H1 (cell line): ENCODE measurements around the gene BRD1. TPM values are rescaled to one million over a fixed set of nuclear protein-coding genes. Genes with fewer than 3 reads are reported as not detected.

ENCODE experiments used
- CTCF ChIA-PET: fragments of 300-600 bp; sonication (Branson Sonifier 250); formaldehyde crosslinking; loops from one replicate; lab custom pipeline; 2021; ENCODE audit not compliant: partially characterized antibody; lab: Charles Lee
- POLR2A ChIA-PET: fragments of 300-600 bp; sonication (Branson Sonifier 250); formaldehyde crosslinking; loops from one replicate; lab custom pipeline; 2021; ENCODE audit warnings: inconsistent platforms; ENCODE audit not compliant: partially characterized antibody; lab: Charles Lee
- DNase-seq, 2 experiments: peaks; one replicate each; pipeline versions ENCODE4 v3.0.0 to v3.0.0-alpha.2; 2010 to 2022; ENCODE audit warnings: low spot score in 2 of 2, low read depth in 1 of 2, mixed read lengths in 1 of 2
- FAIRE-seq: peaks from 2 replicates; lab custom pipeline; 2011; peaks lifted over from hg19 to GRCh38; lab: Jason Lieb, UNC
- H2AFZ ChIP-seq: 2 replicates; pipeline ENCODE4 v1.8.1; 2012; ENCODE audit warnings: low read length, inconsistent platforms
- H2AK5ac ChIP-seq: 2 replicates; pipeline ENCODE4 v1.6.1; 2013; ENCODE audit warnings: low read depth, low read length
- H2BK120ac ChIP-seq: replicated peaks from 2 replicates; pipeline ENCODE3; 2013; ENCODE audit warnings: low read depth, low read length, inconsistent platforms
- H2BK12ac ChIP-seq: 2 replicates; pipeline ENCODE4 v1.6.1; 2013; ENCODE audit warnings: low read depth, low read length
- H2BK15ac ChIP-seq: 2 replicates; pipeline ENCODE4 v1.6.1; 2013; ENCODE audit warnings: low read length
- H2BK20ac ChIP-seq: 2 replicates; pipeline ENCODE4 v1.6.1; 2013; ENCODE audit warnings: low read length
- H2BK5ac ChIP-seq: 2 replicates; pipeline ENCODE4 v1.6.1; 2013; ENCODE audit warnings: low read depth, low read length
- H3K14ac ChIP-seq: 2 replicates; pipeline ENCODE4 v1.6.1; 2013; ENCODE audit warnings: inconsistent platforms; ENCODE audit not compliant: insufficient read length
- H3K18ac ChIP-seq: 2 replicates; pipeline ENCODE4 v1.6.1; 2013; ENCODE audit warnings: low read length; ENCODE audit errors: extremely low read depth
- H3K23ac ChIP-seq: 2 replicates; pipeline ENCODE4 v1.6.1; 2013; ENCODE audit warnings: inconsistent platforms; ENCODE audit not compliant: insufficient read length
- H3K23me2 ChIP-seq: 2 replicates; pipeline ENCODE4 v1.6.1; 2013; ENCODE audit warnings: low read depth, low read length
- H3K27ac ChIP-seq: 2 replicates; pipeline ENCODE4 v1.6.1; 2011; ENCODE audit warnings: low read depth, low read length, inconsistent platforms
- H3K27me3 ChIP-seq, 4 experiments: replicated peaks in 1 of 4; 1 replicate in 1 of 4; 2 replicates in 3 of 4; pipeline versions ENCODE4 v1.6.1 to v1.8.1; 2011 to 2013; ENCODE audit warnings: low read length in 3 of 4, mild to moderate bottlenecking in 3 of 4, inconsistent platforms in 2 of 4, mixed read lengths in 2 of 4, moderate library complexity in 1 of 4; ENCODE audit not compliant: control insufficient read depth in 3 of 4, insufficient read depth in 3 of 4; ENCODE audit errors: extremely low read depth in 1 of 4
- H3K36me3 ChIP-seq, 4 experiments: 2 replicates each; pipeline versions ENCODE4 v1.6.1 to v1.8.1; 2011 to 2013; ENCODE audit warnings: mild to moderate bottlenecking in 4 of 4, low read length in 3 of 4, moderate library complexity in 2 of 4, control low read depth in 1 of 4, inconsistent platforms in 1 of 4; ENCODE audit not compliant: insufficient read depth in 4 of 4, control insufficient read depth in 2 of 4
- H3K4ac ChIP-seq: replicated peaks from 2 replicates; pipeline ENCODE3; 2013; ENCODE audit warnings: low read length, low read depth, mixed read lengths, inconsistent platforms; ENCODE audit not compliant: insufficient read length
- H3K4me1 ChIP-seq, 4 experiments: replicated peaks in 1 of 4; 1 replicate in 1 of 4; 2 replicates in 3 of 4; pipeline versions ENCODE4 v1.6.1 to v1.8.1; 2011 to 2013; ENCODE audit warnings: low read length in 3 of 4, inconsistent platforms in 2 of 4, mixed read lengths in 1 of 4; ENCODE audit not compliant: insufficient read depth in 4 of 4, control insufficient read depth in 3 of 4
- H3K4me2 ChIP-seq, 2 experiments: 2 replicates each; pipeline versions ENCODE4 v1.6.1 to v1.8.1; 2011 to 2013; ENCODE audit warnings: low read depth in 2 of 2, low read length in 2 of 2, control low read depth in 1 of 2, inconsistent platforms in 1 of 2, mild to moderate bottlenecking in 1 of 2; ENCODE audit not compliant: insufficient read depth in 1 of 2
- H3K4me3 ChIP-seq, 4 experiments: fragments of 200-600, 300-600 bp in 1 of 4; sonication (generic), shearing (Covaris generic), sonication (Bioruptor Twin) in 1 of 4; 2 replicates each; pipeline versions ENCODE4 v1.5.1 to v1.8.1; 2011 to 2016; ENCODE audit warnings: low read length in 4 of 4, low read depth in 3 of 4, control low read depth in 2 of 4, inconsistent platforms in 2 of 4, mild to moderate bottlenecking in 2 of 4, mixed read lengths in 1 of 4, moderate library complexity in 1 of 4; ENCODE audit not compliant: insufficient read depth in 2 of 4; ENCODE audit errors: extremely low read depth in 1 of 4
- H3K56ac ChIP-seq: replicated peaks from 2 replicates; pipeline ENCODE3; 2013; ENCODE audit warnings: low read depth, mild to moderate bottlenecking, mixed read lengths, low read length, inconsistent platforms; ENCODE audit not compliant: insufficient read length
- H3K79me1 ChIP-seq: 2 replicates; pipeline ENCODE4 v1.6.1; 2013; ENCODE audit warnings: low read depth, low read length, control low read depth
- H3K79me2 ChIP-seq, 2 experiments: 2 replicates each; pipeline versions ENCODE4 v1.6.1 to v1.8.1; 2012 to 2013; ENCODE audit warnings: low read length in 2 of 2, mild to moderate bottlenecking in 2 of 2, inconsistent platforms in 1 of 2; ENCODE audit not compliant: insufficient read depth in 2 of 2, control insufficient read depth in 1 of 2
- H3K9ac ChIP-seq, 4 experiments: replicated peaks in 1 of 4; 1 replicate in 1 of 4; 2 replicates in 3 of 4; pipeline versions ENCODE4 v1.6.1 to v1.8.1; 2011 to 2013; ENCODE audit warnings: low read depth in 3 of 4, low read length in 3 of 4, control low read depth in 2 of 4, mild to moderate bottlenecking in 2 of 4, moderate library complexity in 2 of 4, inconsistent platforms in 1 of 4; ENCODE audit errors: extremely low read depth in 1 of 4
- H3K9me3 ChIP-seq, 2 experiments: 2 replicates each; pipeline versions ENCODE4 v1.6.1 to v1.8.1; 2012 to 2013; ENCODE audit warnings: mild to moderate bottlenecking in 2 of 2, moderate library complexity in 2 of 2, control low read depth in 1 of 2, inconsistent platforms in 1 of 2, low read depth in 1 of 2, low read length in 1 of 2, mixed read lengths in 1 of 2; ENCODE audit not compliant: insufficient read depth in 2 of 2
- H4K20me1 ChIP-seq, 2 experiments: replicated peaks in 1 of 2; 2 replicates each; pipeline versions ENCODE3 to v1.8.1; 2011 to 2013; ENCODE audit warnings: inconsistent platforms in 2 of 2, low read length in 2 of 2, mild to moderate bottlenecking in 1 of 2; ENCODE audit not compliant: insufficient read depth in 2 of 2, control insufficient read depth in 1 of 2
- H4K5ac ChIP-seq: 2 replicates; pipeline ENCODE4 v1.6.1; 2013; ENCODE audit warnings: low read length, low read depth, mixed read lengths, inconsistent platforms; ENCODE audit not compliant: insufficient read length
- H4K8ac ChIP-seq: 2 replicates; pipeline ENCODE4 v1.8.0; 2013; ENCODE audit warnings: mild to moderate bottlenecking, moderate library complexity, low read length, inconsistent platforms; ENCODE audit not compliant: insufficient read depth; ENCODE audit errors: extremely low read depth
- H4K91ac ChIP-seq: replicated peaks from 2 replicates; pipeline ENCODE3; 2013; ENCODE audit warnings: low read length, mixed read lengths, inconsistent platforms; ENCODE audit not compliant: insufficient read length
- BACH1 ChIP-seq: IDR thresholded peaks from 2 replicates; pipeline ENCODE4 v1.6.1; 2012; ENCODE audit warnings: low read length, improper control_type of control experiment
- HDAC6 ChIP-seq: IDR thresholded peaks from one replicate; pipeline ENCODE4 v1.7.1; 2012; ENCODE audit warnings: low read depth, mild to moderate bottlenecking, inconsistent platforms, low read length, moderate library complexity
- WGBS, 2 experiments: shearing (Covaris generic) in 1 of 2; methylation state at CpG; one replicate each; pipeline versions ENCODE4 v1.1.6 to v1.1.7; 2013 to 2015; ENCODE audit warnings: low lambda C conversion rate in 2 of 2, mixed read lengths in 2 of 2, inconsistent platforms in 1 of 2, low coverage in 1 of 2, missing lambda C conversion rate in 1 of 2; ENCODE audit not compliant: insufficient replicate concordance in 2 of 2, insufficient coverage in 1 of 2, insufficient read length in 1 of 2; ENCODE audit errors: extremely low coverage in 1 of 2, missing lambda C conversion rate in 1 of 2; 5-methylcytosine and 5-hydroxymethylcytosine counted together
- polyA plus RNA-seq, 7 experiments: library from polyadenylated mRNA; depleted of rRNA in 3 of 7; stranded (reverse) in 5 of 7; unstranded in 2 of 7; fragments of >200 nt in 5 of 7; fragments of 200-250 nt in 2 of 7; gene quantifications; 1 replicate in 5 of 7; 2 replicates in 1 of 7; 4 replicates in 1 of 7; pipeline versions ENCODE4 v1.2.1 to v1.2.3, GENCODE V29; 2011 to 2013; ENCODE audit warnings: missing spikeins in 2 of 7, mixed read lengths in 2 of 7
- total RNA-seq: library from RNA; stranded (reverse); fragmentation: NEBNext Ultra II Directional; extraction: Animal tissue kit (Norgen Biotek cat#: 25700); gene quantifications from 2 replicates; pipeline ENCODE4 v1.2.1, GENCODE V29; 2021
- TF ChIP-seq, protein P1 (sequence below): IDR thresholded peaks from 2 replicates; pipeline ENCODE4 v1.6.1; 2012; ENCODE audit warnings: low read length, inconsistent platforms

The BRD1 gene
- total and polyA plus RNA-seq, 2 of the 8 experiments (the other 6 are each of a cell fraction or from before 2014, with no cell fraction given) = 6.8 to 34.0 TPM

DNA sequence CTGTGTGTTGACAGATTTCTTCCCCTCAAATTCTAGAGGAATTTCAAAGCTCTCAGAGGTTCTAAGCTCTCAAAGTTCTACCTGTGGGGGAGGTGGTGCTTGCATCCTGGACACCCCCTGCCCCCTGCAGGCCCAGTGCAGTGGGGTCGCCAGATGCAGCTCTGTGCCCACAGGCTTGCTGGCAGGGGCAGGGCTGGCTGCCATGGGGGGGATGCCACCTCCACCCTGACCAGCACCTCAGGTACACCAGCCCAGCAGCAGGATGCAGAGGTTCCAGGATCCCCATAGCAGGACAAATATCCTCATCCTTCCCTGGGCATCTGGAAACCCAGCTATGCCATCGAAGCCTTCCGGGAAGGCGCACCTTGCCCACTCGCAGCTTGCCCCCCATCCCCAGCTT is 91.1 kb downstream of the BRD1 start:
- no peak overlapping the region for H2BK15ac ChIP-seq
- H3K27me3 ChIP-seq = peaks cover 0 to 2% (median 0%) of the 10 kb centered on the region in 4 experiments; a peak in 2 of 7 replicates
- no peak overlapping the region for H2BK5ac ChIP-seq
- no peak overlapping the region for H2BK12ac ChIP-seq
- H3K56ac ChIP-seq = no peak overlapping the region
- no peak overlapping the region for H3K27ac ChIP-seq
- no peak overlapping the region for H3K18ac ChIP-seq
- TF ChIP-seq BACH1 = no peak
- TF ChIP-seq, protein P1, sequence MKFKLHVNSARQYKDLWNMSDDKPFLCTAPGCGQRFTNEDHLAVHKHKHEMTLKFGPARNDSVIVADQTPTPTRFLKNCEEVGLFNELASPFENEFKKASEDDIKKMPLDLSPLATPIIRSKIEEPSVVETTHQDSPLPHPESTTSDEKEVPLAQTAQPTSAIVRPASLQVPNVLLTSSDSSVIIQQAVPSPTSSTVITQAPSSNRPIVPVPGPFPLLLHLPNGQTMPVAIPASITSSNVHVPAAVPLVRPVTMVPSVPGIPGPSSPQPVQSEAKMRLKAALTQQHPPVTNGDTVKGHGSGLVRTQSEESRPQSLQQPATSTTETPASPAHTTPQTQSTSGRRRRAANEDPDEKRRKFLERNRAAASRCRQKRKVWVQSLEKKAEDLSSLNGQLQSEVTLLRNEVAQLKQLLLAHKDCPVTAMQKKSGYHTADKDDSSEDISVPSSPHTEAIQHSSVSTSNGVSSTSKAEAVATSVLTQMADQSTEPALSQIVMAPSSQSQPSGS = no peak
- TF ChIP-seq HDAC6 = no peak
- no peak overlapping the region for H2AFZ ChIP-seq
- no peak overlapping the region for H2AK5ac ChIP-seq
- no peak overlapping the region for H3K4me2 ChIP-seq
- DNase-seq = no peak
- H4K5ac ChIP-seq = no peak overlapping the region
- no peaks in the 10 kb centered on the region for H3K79me1 ChIP-seq
- no peaks in the 10 kb centered on the region for H3K79me2 ChIP-seq
- H3K4me3 ChIP-seq = no peak overlapping the region
- no peak for FAIRE-seq
- H3K9ac ChIP-seq = no peak overlapping the region
- H2BK120ac ChIP-seq = no peak overlapping the region
- H3K4me1 ChIP-seq = no peaks in the 10 kb centered on the region
- no peak overlapping the region for H4K8ac ChIP-seq
- no peaks in the 10 kb centered on the region for H3K36me3 ChIP-seq
- H4K91ac ChIP-seq = no peak overlapping the region
- peaks cover 14 to 16% of the 10 kb centered on the region in 2 experiments for H3K9me3 ChIP-seq
- ChIA-PET CTCF (interaction anchor here (1.1 to 1.7 kb wide), 4 partner anchors 11 to 35 kb away, joined by 3 to 5 read pairs (median 4); no protein-coding TSS in a partner anchor), POLR2A (no interaction called here)
- H3K23me2 ChIP-seq = no peaks in the 10 kb centered on the region
- H2BK20ac ChIP-seq = no peak overlapping the region
- WGBS, 2 experiments = 86% methylated on average over 3 of the region's 5 CpGs; no CpG with 5 or more reads in 1 of the 2 experiments
- no peak overlapping the region for H3K4ac ChIP-seq
- no peak overlapping the region for H3K23ac ChIP-seq
- no peaks in the 10 kb centered on the region for H4K20me1 ChIP-seq
- no peak overlapping the region for H3K14ac ChIP-seq
